Common myeloid progenitor, CD34-positive (primary cell): Measurements from ENCODE around the gene SYT12.
"Not testable (repeated sequence)": the region's sequence is repeated elsewhere in the genome, so short reads cannot be mapped to it uniquely, and the experiment has no call there.

Experiments
- CTCF ChIA-PET: fragments of 350-600 bp; sonication (Branson Sonifier 250); formaldehyde crosslinking; loops from one replicate; lab custom pipeline; 2021; ENCODE audit warnings: antibody characterized with exemption; lab: Charles Lee
- POLR2A ChIA-PET: fragments of 350-600 bp; sonication (Branson Sonifier 250); formaldehyde crosslinking; loops from one replicate; lab custom pipeline; 2021; ENCODE audit warnings: antibody characterized with exemption; lab: Charles Lee
- DNase-seq, 3 donors: peaks; one replicate each; pipeline versions ENCODE4 v3.0.0 to v3.0.0-alpha.2; 2013
- H3K27ac ChIP-seq, 2 experiments: 1 replicate in 1 of 2; 2 replicates in 1 of 2; pipeline ENCODE4 v1.7.0; 2013; ENCODE audit warnings: inconsistent platforms in 2 of 2, low read length in 2 of 2, mild to moderate bottlenecking in 2 of 2, low read depth in 1 of 2, moderate library complexity in 1 of 2; ENCODE audit not compliant: severe bottlenecking in 2 of 2, insufficient read depth in 1 of 2, poor library complexity in 1 of 2
- H3K27me3 ChIP-seq, 5 experiments: replicated peaks in 2 of 5; 1 replicate in 3 of 5; 2 replicates in 2 of 5; pipeline versions ENCODE4 v1.6.1 to v1.7.0; 2013; ENCODE audit warnings: low read length in 4 of 5, mild to moderate bottlenecking in 2 of 5, moderate library complexity in 2 of 5, inconsistent platforms in 1 of 5; ENCODE audit not compliant: insufficient read depth in 5 of 5, control insufficient read depth in 4 of 5
- H3K36me3 ChIP-seq, 4 experiments: 1 replicate in 2 of 4; 2 replicates in 2 of 4; pipeline versions ENCODE4 v1.6.1 to v1.7.0; 2013; ENCODE audit warnings: low read length in 3 of 4, control low read depth in 1 of 4, mild to moderate bottlenecking in 1 of 4; ENCODE audit not compliant: control insufficient read depth in 4 of 4, insufficient read depth in 4 of 4
- H3K4me1 ChIP-seq, 4 experiments: 1 replicate in 3 of 4; 2 replicates in 1 of 4; pipeline versions ENCODE4 v1.6.1 to v1.7.1; 2013; ENCODE audit warnings: low read length in 3 of 4, mild to moderate bottlenecking in 3 of 4, control low read depth in 1 of 4, inconsistent platforms in 1 of 4, moderate library complexity in 1 of 4; ENCODE audit not compliant: control insufficient read depth in 4 of 4, insufficient read depth in 4 of 4; ENCODE audit errors: control extremely low read depth in 1 of 4
- H3K4me3 ChIP-seq, 7 experiments: 1 replicate in 4 of 7; 2 replicates in 3 of 7; pipeline versions ENCODE4 v1.5.1 to v1.7.0; 2013; ENCODE audit warnings: mild to moderate bottlenecking in 7 of 7, low read length in 6 of 7, moderate library complexity in 6 of 7, inconsistent platforms in 2 of 7, low read depth in 2 of 7, control low read depth in 1 of 7; ENCODE audit not compliant: insufficient read depth in 4 of 7, control insufficient read depth in 1 of 7; ENCODE audit errors: extremely low read depth in 1 of 7
- H3K9me3 ChIP-seq, 5 experiments: 1 replicate in 4 of 5; 2 replicates in 1 of 5; pipeline versions ENCODE4 v1.6.1 to v1.7.1; 2013; ENCODE audit warnings: low read length in 4 of 5, mild to moderate bottlenecking in 2 of 5, inconsistent platforms in 1 of 5, low read depth in 1 of 5, moderate library complexity in 1 of 5; ENCODE audit not compliant: control insufficient read depth in 4 of 5, insufficient read depth in 2 of 5; ENCODE audit errors: control extremely low read depth in 1 of 5
- WGBS: methylation state at CpG from one replicate; pipeline ENCODE4 v1.1.5; 2013; ENCODE audit not compliant: insufficient coverage; 5-methylcytosine and 5-hydroxymethylcytosine counted together

SYT12 gene

DNA sequence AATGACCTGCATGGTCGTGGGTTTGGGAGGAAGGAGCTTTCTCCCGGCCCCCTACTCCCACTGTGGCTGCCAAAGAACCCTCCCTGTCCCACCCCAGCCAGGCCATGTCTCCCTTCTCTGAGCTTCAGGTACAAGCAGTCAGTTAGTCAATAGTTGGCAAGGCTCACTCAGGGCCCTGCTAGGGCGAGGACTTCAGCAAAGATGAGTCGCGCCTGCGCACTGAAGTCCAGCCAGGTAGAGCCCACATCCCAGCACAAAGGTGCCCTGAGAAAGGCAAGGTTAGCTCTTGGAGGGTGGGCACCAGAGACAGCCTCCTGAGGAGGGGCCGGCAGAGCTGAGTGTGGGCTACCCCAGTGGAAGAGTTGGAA lies 36.8 kb upstream of the SYT12 start:
- 98% methylated on average over 7 of the region's 7 CpGs for WGBS
- no peak for DNase-seq
- H3K4me1 ChIP-seq: peaks cover 0 to 26% (median 18%) of the 10 kb centered on the region in 4 experiments
- CTCF ChIA-PET: interaction anchor here (1.2 kb wide), 1 partner anchor 12 kb away, joined by 3 read pairs; no protein-coding TSS in a partner anchor
- H3K36me3 ChIP-seq: no peaks in the 10 kb centered on the region
- peaks cover 0 to 9% (median 6%) of the 10 kb centered on the region in 5 experiments for H3K27me3 ChIP-seq
- POLR2A ChIA-PET: no interaction called here
- H3K27ac ChIP-seq: no peak overlapping the region
- no peaks in the 10 kb centered on the region for H3K9me3 ChIP-seq
- no peak overlapping the region for H3K4me3 ChIP-seq

GRCh38 chr11:66987158-66987620 lies 35.7 kb upstream of the SYT12 start:
- H3K36me3 ChIP-seq: no peaks in the 10 kb centered on the region
- H3K4me1 ChIP-seq: peaks cover 0 to 21% (median 13%) of the 10 kb centered on the region in 4 experiments
- no peak for DNase-seq
- H3K27ac ChIP-seq: no peak overlapping the region
- H3K27me3 ChIP-seq: peaks cover 0 to 7% (median 5%) of the 10 kb centered on the region in 5 experiments
- no peaks in the 10 kb centered on the region for H3K9me3 ChIP-seq
- ChIA-PET CTCF (interaction anchor here (0.8 kb wide), 2 partner anchors 11 to 65 kb away, joined by 3 read pairs; no protein-coding TSS in a partner anchor), POLR2A (no interaction called here)
- WGBS: 96% methylated on average over 4 of the region's 6 CpGs
- no peak overlapping the region for H3K4me3 ChIP-seq

GRCh38 chr11:66987924-66988637 lies 34.9 kb upstream of the SYT12 start:
- WGBS: 74% methylated on average over 10 of the region's 13 CpGs
- Histone ChIP-seq H3K36me3 (no peaks in the 10 kb centered on the region), H3K9me3 (no peaks in the 10 kb centered on the region), H3K27me3 (peaks cover 0 to 7% (median 6%) of the 10 kb centered on the region in 5 experiments), H3K4me3 (no peak overlapping the region), H3K27ac (no peak overlapping the region), H3K4me1 (peaks cover 0 to 19% (median 12%) of the 10 kb centered on the region in 4 experiments)
- ChIA-PET CTCF (interaction anchor here (0.8 kb wide), 2 partner anchors 12 to 66 kb away, joined by 3 read pairs; no protein-coding TSS in a partner anchor), POLR2A (interaction anchor here (0.6 kb wide), 1 partner anchor 244 kb away, joined by 3 read pairs; no protein-coding TSS in a partner anchor)
- no peak for DNase-seq

DNA sequence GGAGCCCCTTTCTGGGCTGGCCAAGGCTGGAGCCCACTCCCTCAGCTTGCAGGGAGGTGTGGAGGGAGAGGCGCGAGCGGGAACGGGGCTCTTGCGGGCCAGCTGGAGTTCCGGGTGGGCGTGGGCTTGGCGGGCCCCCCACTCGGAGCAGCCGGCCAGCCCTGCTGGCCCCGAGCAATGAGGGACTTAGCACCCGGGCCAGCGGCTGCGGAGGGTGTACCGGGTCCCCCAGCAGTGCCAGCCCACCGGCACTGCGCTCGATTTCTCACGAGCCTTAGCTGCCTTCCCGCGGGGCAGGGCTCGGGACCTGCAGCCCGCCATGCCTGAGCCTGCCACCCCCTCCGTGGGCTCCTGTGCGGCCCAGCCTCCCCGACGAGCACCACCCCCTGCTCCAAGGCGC lies 34.2 kb upstream of the SYT12 start:
- H3K27ac ChIP-seq, H3K9me3 ChIP-seq, CTCF ChIA-PET, H3K4me3 ChIP-seq, POLR2A ChIA-PET, DNase-seq, H3K27me3 ChIP-seq, H3K36me3 ChIP-seq: not testable (repeated sequence)
- peaks cover 0 to 16% (median 11%) of the 10 kb centered on the region in 4 experiments for H3K4me1 ChIP-seq
- 96% methylated on average over 19 of the region's 28 CpGs for WGBS

- H3K27me3 ChIP-seq, H3K9me3 ChIP-seq, H3K27ac ChIP-seq, H3K36me3 ChIP-seq, CTCF ChIA-PET, H3K4me3 ChIP-seq, DNase-seq, POLR2A ChIA-PET: not testable (repeated sequence)
- peaks cover 0 to 10% (median 8%) of the 10 kb centered on the region in 4 experiments for H3K4me1 ChIP-seq
- WGBS: 88% methylated on average over 7 of the region's 9 CpGs
These were observed 33.6 kb upstream of the SYT12 start for GRCh38 chr11:66989360-66989759.

- Histone ChIP-seq H3K27ac (no peak overlapping the region), H3K27me3 (peaks cover 0 to 8% (median 3%) of the 10 kb centered on the region in 5 experiments), H3K9me3 (no peaks in the 10 kb centered on the region), H3K36me3 (no peaks in the 10 kb centered on the region), H3K4me1 (no peaks in the 10 kb centered on the region), H3K4me3 (no peak overlapping the region)
- ChIA-PET POLR2A (no interaction called here), CTCF (no interaction called here)
- no peak for DNase-seq
- WGBS: no CpG with 5 or more reads among the region's 2 CpGs
These were observed 30.9 kb upstream of the SYT12 start for GRCh38 chr11:66992041-66992440.

GRCh38 chr11:66996609-66997273 lies 26.2 kb upstream of the SYT12 start:
- CTCF ChIA-PET: interaction anchor here (1.3 kb wide), 1 partner anchor 21 kb away, joined by 3 read pairs; no protein-coding TSS in a partner anchor
- 94% methylated on average over 5 of the region's 8 CpGs for WGBS

More at GRCh38 chr11:66996609-66997273, 26.2 kb upstream of the SYT12 start:
- no peak for DNase-seq
- Histone ChIP-seq H3K4me3 (no peak overlapping the region), H3K4me1 (no peaks in the 10 kb centered on the region), H3K27me3 (peaks cover 2 to 22% (median 4%) of the 10 kb centered on the region in 5 experiments), H3K36me3 (no peaks in the 10 kb centered on the region), H3K27ac (no peak overlapping the region), H3K9me3 (no peaks in the 10 kb centered on the region)
- POLR2A ChIA-PET: no interaction called here
